NCI-H524 treated with DMSO at 0.1 percent for 48 hours (cell line): ENCODE data around the gene AK8.

ENCODE experiments used
- DNase-seq: peaks from one replicate; lab custom pipeline; 2025; lab: John Stamatoyannopoulos, UW

Gene AK8

GRCh38 chr9:132825430-132825829, 52.7 kb downstream of the AK8 start:
- DNase-seq = no peak

- DNase-seq = no peak
Measured at GRCh38 chr9:132824951-132825350, 53.1 kb downstream of the AK8 start.

- no peak for DNase-seq
Measured at GRCh38 chr9:132824151-132824550, 53.9 kb downstream of the AK8 start.

- DNase-seq = no peak
Measured at GRCh38 chr9:132823370-132824145, 54.5 kb downstream of the AK8 start.

- no peak for DNase-seq
Measured at GRCh38 chr9:132820169-132820944, 57.7 kb downstream of the AK8 start.

- DNase-seq = no peak
Measured at GRCh38 chr9:132818588-132818987, 59.5 kb downstream of the AK8 start.

GRCh38 chr9:132814937-132815336, 63.1 kb downstream of the AK8 start:
- DNase-seq = no peak

GRCh38 chr9:132813115-132813771, 64.8 kb downstream of the AK8 start:
- DNase-seq = no peak

- no peak for DNase-seq
Measured at GRCh38 chr9:132811985-132812384, 66.1 kb downstream of the AK8 start.

GRCh38 chr9:132810314-132810713, 67.8 kb downstream of the AK8 start:
- DNase-seq = no peak

- no peak for DNase-seq
Measured at GRCh38 chr9:132809677-132810271, 68.3 kb downstream of the AK8 start.

GRCh38 chr9:132808645-132809044, 69.4 kb downstream of the AK8 start:
- no peak for DNase-seq

GRCh38 chr9:132806723-132807421, 71.2 kb downstream of the AK8 start:
- no peak for DNase-seq

- DNase-seq = no peak
Measured at GRCh38 chr9:132806306-132806705, 71.8 kb downstream of the AK8 start.

GRCh38 chr9:132804576-132805295, 73.3 kb downstream of the AK8 start:
- no peak for DNase-seq

- no peak for DNase-seq
Measured at GRCh38 chr9:132802121-132802795, 75.8 kb downstream of the AK8 start.

GRCh38 chr9:132801659-132802058, 76.4 kb downstream of the AK8 start:
- no peak for DNase-seq

GRCh38 chr9:132800038-132800648, 77.9 kb downstream of the AK8 start:
- DNase-seq = no peak

- no peak for DNase-seq
Measured at GRCh38 chr9:132798817-132799790, 79.0 kb downstream of the AK8 start.
